IMR-90 (cell line): ENCODE data around the gene RASGRP4. TPM values are rescaled to one million over a fixed set of nuclear protein-coding genes. Genes with fewer than 3 reads are reported as not detected.
"Not testable (repeated sequence)": the region's sequence is repeated elsewhere in the genome, so short reads cannot be mapped to it uniquely, and the experiment has no call there.

Experiments
- ATAC-seq: fragments of 200-7000 bp; cut with Tn5 transposase; 2 replicates; pipeline ENCODE4 v1.9.1; 2020; ENCODE audit warnings: low read depth, mild to moderate bottlenecking, moderate library complexity
- BruUV-seq: library from RNA; stranded (reverse); fragments of 400-500 nt; replicated peaks from 2 replicates; lab custom pipeline; 2021; lab: Mats Ljungman, UMichigan
- CTCF ChIA-PET: fragments of 300-600 bp; formaldehyde crosslinking; extraction: SDS; loops from one replicate; lab custom pipeline; 2021; ENCODE audit warnings: antibody characterized with exemption; lab: Yijun Ruan, JAX
- POLR2A ChIA-PET: fragments of 300-600 bp; sonication (Branson Sonifier 250); formaldehyde crosslinking; loops from one replicate; lab custom pipeline; 2022; ENCODE audit warnings: antibody characterized with exemption; ENCODE audit not compliant: unreplicated experiment; lab: Charles Lee
- DNase-seq: peaks from one replicate; pipeline ENCODE4 v3.0.0; 2013
- H2AFZ ChIP-seq: replicated peaks from 2 replicates; pipeline ENCODE3; 2013; ENCODE audit warnings: low read length, mild to moderate bottlenecking; ENCODE audit not compliant: poor library complexity
- H2AK5ac ChIP-seq: 2 replicates; pipeline ENCODE4 v1.6.1; 2013; ENCODE audit warnings: low read depth, low read length, inconsistent platforms
- H2AK9ac ChIP-seq: replicated peaks from 2 replicates; pipeline ENCODE3; 2013; ENCODE audit warnings: mild to moderate bottlenecking, low read depth, low read length, moderate library complexity; ENCODE audit not compliant: poor library complexity
- H2BK120ac ChIP-seq: 2 replicates; pipeline ENCODE4 v1.6.1; 2013; ENCODE audit warnings: low read depth, low read length, inconsistent platforms
- H2BK15ac ChIP-seq: 3 replicates; pipeline ENCODE4 v1.6.1; 2013; ENCODE audit warnings: low read depth, low read length, inconsistent platforms
- H2BK20ac ChIP-seq: 2 replicates; pipeline ENCODE4 v1.6.1; 2013; ENCODE audit warnings: low read depth, mild to moderate bottlenecking, inconsistent platforms, low read length, moderate library complexity
- H2BK5ac ChIP-seq: 2 replicates; pipeline ENCODE4 v1.6.1; 2013; ENCODE audit warnings: mild to moderate bottlenecking, low read depth, low read length, inconsistent platforms; ENCODE audit not compliant: poor library complexity, severe bottlenecking
- H3K14ac ChIP-seq: replicated peaks from 2 replicates; pipeline ENCODE4 v1.6.1; 2013; ENCODE audit warnings: low read depth, low read length, inconsistent platforms
- H3K18ac ChIP-seq: 2 replicates; pipeline ENCODE4 v1.6.1; 2013; ENCODE audit warnings: low read depth, low read length, control low read depth
- H3K23ac ChIP-seq: 2 replicates; pipeline ENCODE4 v1.6.1; 2013; ENCODE audit warnings: low read depth, low read length, inconsistent platforms
- H3K27ac ChIP-seq: 2 replicates; pipeline ENCODE4 v1.5.1; 2013; ENCODE audit warnings: mild to moderate bottlenecking, control low read depth, low read length; ENCODE audit not compliant: insufficient read depth
- H3K27me3 ChIP-seq: 2 replicates; pipeline ENCODE4 v1.6.1; 2013; ENCODE audit warnings: low read length; ENCODE audit not compliant: control insufficient read depth, insufficient read depth
- H3K36me3 ChIP-seq: 2 replicates; pipeline ENCODE4 v1.6.1; 2013; ENCODE audit warnings: low read length, mixed read lengths; ENCODE audit not compliant: control insufficient read depth, insufficient read depth
- H3K4ac ChIP-seq: 2 replicates; pipeline ENCODE4 v1.6.1; 2013; ENCODE audit warnings: low read depth, low read length, inconsistent platforms
- H3K4me1 ChIP-seq: 2 replicates; pipeline ENCODE4 v1.6.1; 2013; ENCODE audit warnings: low read length, mixed read lengths; ENCODE audit not compliant: control insufficient read depth, insufficient read depth
- H3K4me2 ChIP-seq: 2 replicates; pipeline ENCODE4 v1.6.1; 2013; ENCODE audit warnings: low read depth, mild to moderate bottlenecking, control low read depth, low read length, moderate library complexity
- H3K4me3 ChIP-seq: 2 replicates; pipeline ENCODE4 v1.5.1; 2013; ENCODE audit warnings: low read depth, mild to moderate bottlenecking, control low read depth, low read length, moderate library complexity; ENCODE audit not compliant: insufficient read depth
- H3K56ac ChIP-seq: 2 replicates; pipeline ENCODE4 v1.6.1; 2013; ENCODE audit warnings: low read length, inconsistent platforms; ENCODE audit not compliant: insufficient read depth; ENCODE audit errors: extremely low read depth
- H3K79me1 ChIP-seq, 2 experiments: 2 replicates each; pipeline ENCODE4 v1.6.1; 2013; ENCODE audit warnings: low read length in 2 of 2, inconsistent platforms in 1 of 2, low read depth in 1 of 2
- H3K9ac ChIP-seq: 2 replicates; pipeline ENCODE4 v1.6.1; 2013; ENCODE audit warnings: low read depth, low read length, control low read depth
- H3K9me1 ChIP-seq: 2 replicates; pipeline ENCODE4 v1.6.1; 2013; ENCODE audit warnings: low read length, inconsistent platforms; ENCODE audit not compliant: insufficient read depth
- H3K9me3 ChIP-seq: 2 replicates; pipeline ENCODE4 v1.6.1; 2013; ENCODE audit warnings: low read length; ENCODE audit not compliant: control insufficient read depth, insufficient read depth
- H4K20me1 ChIP-seq: 2 replicates; pipeline ENCODE4 v1.6.1; 2013; ENCODE audit warnings: low read length, inconsistent platforms; ENCODE audit not compliant: insufficient read depth
- H4K5ac ChIP-seq: 2 replicates; pipeline ENCODE4 v1.6.1; 2013; ENCODE audit warnings: mild to moderate bottlenecking, low read depth, low read length, control low read depth
- H4K8ac ChIP-seq, 2 experiments: 2 replicates each; pipeline ENCODE4 v1.6.1; 2013; ENCODE audit warnings: low read depth in 2 of 2, low read length in 2 of 2, control low read depth in 1 of 2, inconsistent platforms in 1 of 2
- H4K91ac ChIP-seq: 2 replicates; pipeline ENCODE4 v1.6.1; 2013; ENCODE audit warnings: low read depth, low read length, inconsistent platforms; ENCODE audit not compliant: insufficient read depth
- MXI1 ChIP-seq: IDR thresholded peaks from 2 replicates; pipeline ENCODE4 v1.6.1; 2012; ENCODE audit warnings: low read depth, mild to moderate bottlenecking, low read length, moderate library complexity, borderline replicate concordance
- NFE2L2 ChIP-seq: fragments of 150-350 bp; IDR thresholded peaks from 2 replicates; pipeline ENCODE4 v1.6.1; 2016; ENCODE audit warnings: low read depth, mild to moderate bottlenecking, low read length
- WGBS, 2 experiments: methylation state at CpG; one replicate each; pipeline versions ENCODE4 v1.1.5 to v1.1.7; 2013; ENCODE audit warnings: missing lambda C conversion rate in 2 of 2; ENCODE audit not compliant: insufficient read length in 1 of 2; ENCODE audit errors: extremely low coverage in 2 of 2; 5-methylcytosine and 5-hydroxymethylcytosine counted together
- dilution Hi-C: fragments of 300-500 bp; cut with HindIII; formaldehyde crosslinking; loops from one replicate; pipeline ENCODE4 v1.14.3; 2018; ENCODE audit warnings: low sequenced_read_pairs; ENCODE audit not compliant: unreplicated experiment
- in situ Hi-C: fragments of 300-500 bp; cut with MboI; formaldehyde crosslinking; loops from 3 replicates; pipeline ENCODE4 v1.14.3; 2019; ENCODE audit warnings: low sequenced_read_pairs, inconsistent platforms, mixed read lengths
- intact Hi-C: fragments of 100-400 bp; cut with micrococcal nuclease; formaldehyde crosslinking; loops from 2 replicates; pipeline ENCODE4 v1.10.0; 2022
- polyA plus RNA-seq, 3 experiments: library from polyadenylated mRNA; depleted of rRNA; stranded (reverse); fragments of >200 nt; gene quantifications; 2 replicates each; pipeline ENCODE4 v1.2.3, GENCODE V29; 2012; ENCODE audit warnings: low replicate concordance in 1 of 3
- total RNA-seq: library from RNA; depleted of rRNA; stranded (reverse); fragments of >200 nt; gene quantifications from 2 replicates; pipeline ENCODE4 v1.2.3, GENCODE V29; 2012

The RASGRP4 gene
- total and polyA plus RNA-seq, 2 of the 4 experiments (the other 2 are of a cell fraction) = not detected

GRCh38 chr19:38473201-38473600 lies 47.2 kb upstream of the RASGRP4 start:
- no peak overlapping the region for H3K18ac ChIP-seq
- no peak overlapping the region for H3K23ac ChIP-seq
- intact Hi-C loops (no loop called here), in situ Hi-C loops (loop anchor here (25.0 kb wide), 1 partner anchor 739 kb away; the partner anchor contains the start of gene SYCN), dilution Hi-C loops (no loop called here)
- TF ChIP-seq MXI1 (no peak), NFE2L2 (no peak)
- no peak overlapping the region for H2AK5ac ChIP-seq
- ATAC-seq (no peak), DNase-seq (no peak)
- 79% methylated on average over 14 of the region's 21 CpGs; no CpG with 5 or more reads in 1 of the 2 experiments for WGBS, 2 experiments
- no peak overlapping the region for H4K91ac ChIP-seq
- no TSS peak for BruUV-seq
- no peak overlapping the region for H3K27ac ChIP-seq
- H3K79me1 ChIP-seq = no peaks in the 10 kb centered on the region
- no peak overlapping the region for H2BK5ac ChIP-seq
- H3K56ac ChIP-seq = no peak overlapping the region
- no peak overlapping the region for H2BK120ac ChIP-seq
- H3K9ac ChIP-seq = no peak overlapping the region
- no peak overlapping the region for H3K4ac ChIP-seq
- ChIA-PET CTCF (no interaction called here), POLR2A (no interaction called here)
- peaks cover 5% of the 10 kb centered on the region for H3K27me3 ChIP-seq
- H3K9me1 ChIP-seq = no peaks in the 10 kb centered on the region
- no peaks in the 10 kb centered on the region for H3K9me3 ChIP-seq
- no peak overlapping the region for H2AK9ac ChIP-seq
- H2BK15ac ChIP-seq = no peak overlapping the region
- H3K14ac ChIP-seq = no peak overlapping the region
- peak overlapping the region; percentile 21 for H2AFZ ChIP-seq
- no peak overlapping the region for H3K4me3 ChIP-seq
- no peak overlapping the region for H3K4me2 ChIP-seq
- H2BK20ac ChIP-seq = no peak overlapping the region
- H3K4me1 ChIP-seq = no peaks in the 10 kb centered on the region
- no peak overlapping the region for H4K8ac ChIP-seq
- no peak overlapping the region for H4K5ac ChIP-seq
- H4K20me1 ChIP-seq = no peaks in the 10 kb centered on the region
- no peaks in the 10 kb centered on the region for H3K36me3 ChIP-seq

DNA sequence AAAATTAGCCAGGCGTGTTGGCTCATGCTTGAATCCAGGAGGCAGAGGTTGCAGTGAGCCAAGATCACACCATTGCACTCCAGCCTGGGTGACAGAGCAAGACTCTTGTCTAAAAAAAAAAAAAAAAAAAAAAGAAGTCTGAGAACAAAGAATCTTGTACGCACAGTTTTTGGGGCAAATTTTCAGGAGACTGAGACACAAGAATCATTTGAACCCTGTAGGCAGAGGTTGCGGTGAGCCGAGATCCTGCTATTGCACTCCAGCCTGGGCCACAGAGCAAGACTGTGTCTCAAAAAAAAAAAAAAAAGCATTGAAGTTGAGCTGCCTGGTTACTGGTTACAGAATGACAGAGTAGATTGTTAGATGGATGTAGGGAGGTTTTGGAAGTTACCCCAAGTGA lies 46.7 kb upstream of the RASGRP4 start:
- not testable (repeated sequence) for BruUV-seq

More for the DNA sequence above, 46.7 kb upstream of the RASGRP4 start:
- POLR2A ChIA-PET, H3K18ac ChIP-seq, H3K27ac ChIP-seq, H2AFZ ChIP-seq, H3K4me1 ChIP-seq, H3K56ac ChIP-seq, H2BK20ac ChIP-seq, H3K23ac ChIP-seq, ATAC-seq, intact Hi-C loops, H3K27me3 ChIP-seq, dilution Hi-C loops, H2BK5ac ChIP-seq, H3K4ac ChIP-seq, H2AK9ac ChIP-seq, H2BK120ac ChIP-seq, H2BK15ac ChIP-seq, H2AK5ac ChIP-seq, H4K5ac ChIP-seq, H4K91ac ChIP-seq, H3K9me1 ChIP-seq, H3K9ac ChIP-seq, H3K36me3 ChIP-seq, H4K8ac ChIP-seq, H3K14ac ChIP-seq, DNase-seq, H3K4me3 ChIP-seq, H3K4me2 ChIP-seq, H3K9me3 ChIP-seq, CTCF ChIA-PET, H4K20me1 ChIP-seq, H3K79me1 ChIP-seq: not testable (repeated sequence)
- 50% methylated on average over 2 of the region's 4 CpGs; no CpG with 5 or more reads in 1 of the 2 experiments for WGBS, 2 experiments
- in situ Hi-C loops = loop anchor here (25.0 kb wide), 1 partner anchor 740 kb away; the partner anchor contains the start of gene SYCN
